Stomach (tissue), 9 donors: ENCODE results near the gene MSRB2. TPM values are rescaled to one million over a fixed set of nuclear protein-coding genes. Genes with fewer than 3 reads are reported as not detected.

ENCODE experiments used
- DNase-seq, 2 donors: peaks; one replicate each; pipeline versions ENCODE4 v3.0.0 to v3.0.0-alpha.2; 2013 to 2019
- H3K27ac ChIP-seq, 5 donors: fragments of 200-600 bp in 4 of 5; sonication (generic) in 4 of 5; one replicate each; pipeline ENCODE4 v1.5.1; 2013 to 2019; ENCODE audit warnings: mild to moderate bottlenecking in 1 of 5, moderate library complexity in 1 of 5
- H3K27me3 ChIP-seq, 3 donors: fragments of 200-600 bp; sonication (generic); one replicate each; pipeline ENCODE4 v1.5.1; 2017 to 2019; ENCODE audit warnings: mixed run types in 1 of 3
- H3K36me3 ChIP-seq, 4 donors: fragments of 200-600 bp; sonication (generic); 1 replicate in 3 of 4; 2 replicates in 1 of 4; pipeline ENCODE4 v1.5.1; 2016 to 2019
- H3K4me1 ChIP-seq, 4 donors: fragments of 200-600 bp; sonication (generic); one replicate each; pipeline ENCODE4 v1.5.1; 2016 to 2019
- H3K4me3 ChIP-seq, 4 donors: fragments of 200-600 bp; sonication (generic) in 3 of 4; one replicate each; pipeline ENCODE4 v1.5.1; 2016 to 2019; ENCODE audit warnings: mild to moderate bottlenecking in 1 of 4
- H3K9me3 ChIP-seq, 4 donors: fragments of 200-600 bp; sonication (generic); one replicate each; pipeline ENCODE4 v1.5.1; 2016 to 2019
- EP300 ChIP-seq: sonication (generic); formaldehyde crosslinking; IDR thresholded peaks from one replicate; pipeline ENCODE4 v1.6.1; 2017; ENCODE audit warnings: antibody characterized with exemption
- POLR2A ChIP-seq, 4 donors: fragments of 450-650 bp; IDR thresholded peaks; one replicate each; pipeline ENCODE4 v1.6.1; 2016; ENCODE audit warnings: antibody characterized with exemption in 4 of 4, control low read depth in 2 of 4, mild to moderate bottlenecking in 1 of 4, moderate library complexity in 1 of 4
- POLR2AphosphoS5 ChIP-seq, 3 donors: sonication (generic); formaldehyde crosslinking; IDR thresholded peaks; one replicate each; pipeline ENCODE4 v1.6.1; 2016; ENCODE audit warnings: antibody characterized with exemption in 3 of 3
- WGBS, 5 donors: extraction: QIAGEN DNeasy Blood & Tissue Kit in 3 of 5; methylation state at CpG; one replicate each; pipeline versions ENCODE4 v1.1.5 to v1.1.7; 2013 to 2018; 5-methylcytosine and 5-hydroxymethylcytosine counted together
- intact Hi-C: fragments of 100-400 bp; cut with DNase I; formaldehyde crosslinking; loops from one replicate; pipeline ENCODE4 v1.15.1; 2023; ENCODE audit warnings: low total_unique reads
- polyA plus RNA-seq, 3 donors: library from polyadenylated mRNA; stranded (reverse); fragments of 200-250 nt; gene quantifications; one replicate each; pipeline ENCODE4 v1.2.3, GENCODE V29; 2013
- total RNA-seq, 5 donors: library from RNA; depleted of rRNA; stranded (reverse); fragments of >200 nt; gene quantifications; one replicate each; pipeline versions ENCODE4 v1.1.0 to v1.2.3, GENCODE V29; 2014 to 2016
- TF ChIP-seq, protein P1 (sequence below), 7 experiments: fragments of 450-650 bp in 4 of 7; fragments of 200-600 bp in 3 of 7; sonication (generic) in 3 of 7; IDR thresholded peaks; one replicate each; pipeline ENCODE4 v1.5.1; 2016 to 2019; ENCODE audit warnings: antibody characterized with exemption in 7 of 7, control low read depth in 2 of 7, mild to moderate bottlenecking in 1 of 7
- donor health status: healthy with polysubstance abuse.
- donor health status: Bipolar disorder and iron deficiency.
- donor health status: healthy.

Gene MSRB2
- total and polyA plus RNA-seq, 8 donors, result 2.3 to 35.6 (median 13.5) TPM

DNA sequence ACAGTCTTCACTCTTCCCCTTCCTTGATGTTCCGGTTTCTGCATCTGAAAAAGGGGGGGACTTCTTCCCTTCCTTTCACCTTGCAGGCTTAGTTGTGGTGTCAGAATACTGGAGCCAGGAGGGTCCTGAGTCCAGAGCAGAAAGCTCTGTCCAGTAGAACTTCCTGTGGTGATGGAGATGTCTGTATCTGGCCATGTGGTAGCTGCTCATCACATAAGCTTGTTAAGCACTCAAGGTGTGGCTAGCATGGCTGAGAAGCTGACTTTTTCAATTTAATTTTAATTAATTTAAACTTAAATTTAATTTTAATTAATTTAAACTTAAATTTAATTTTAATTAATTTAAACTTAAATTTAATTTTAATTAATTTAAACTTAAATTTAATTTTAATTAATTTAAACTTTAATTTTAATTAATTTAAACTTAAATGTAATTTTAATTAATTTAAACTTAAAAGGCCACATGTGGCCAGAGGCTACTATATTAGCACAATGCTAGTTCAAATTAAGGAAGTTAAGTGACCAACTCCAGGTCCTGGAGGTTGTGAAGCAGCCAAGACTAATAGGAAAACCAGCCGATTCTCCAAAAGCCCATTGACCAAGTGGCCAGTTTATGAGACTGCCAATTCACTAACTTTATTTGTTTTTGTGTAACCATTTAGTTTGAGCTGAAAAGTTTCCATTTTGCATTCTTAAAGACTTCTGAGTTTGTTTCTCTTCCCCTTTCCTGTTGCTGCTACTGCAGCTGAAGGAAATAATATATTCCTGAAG is 16.3 kb downstream of the MSRB2 start:
- Histone ChIP-seq H3K27ac (no peak overlapping the region), H3K9me3 (no peaks in the 10 kb centered on the region), H3K36me3 (peaks cover 21 to 94% (median 90%) of the 10 kb centered on the region in 4 donors), H3K27me3 (no peaks in the 10 kb centered on the region), H3K4me1 (no peaks in the 10 kb centered on the region), H3K4me3 (no peak overlapping the region)
- 74 to 91% (median 84%) methylated on average over 2 of the region's 2 CpGs for WGBS, 5 donors
- no peak for DNase-seq
- TF ChIP-seq POLR2A (IDR thresholded peaks at IDR 0.05) (no peak), EP300 (no peak), POLR2AphosphoS5 (IDR thresholded peaks at IDR 0.05) (no peak)
- TF ChIP-seq, protein P1, sequence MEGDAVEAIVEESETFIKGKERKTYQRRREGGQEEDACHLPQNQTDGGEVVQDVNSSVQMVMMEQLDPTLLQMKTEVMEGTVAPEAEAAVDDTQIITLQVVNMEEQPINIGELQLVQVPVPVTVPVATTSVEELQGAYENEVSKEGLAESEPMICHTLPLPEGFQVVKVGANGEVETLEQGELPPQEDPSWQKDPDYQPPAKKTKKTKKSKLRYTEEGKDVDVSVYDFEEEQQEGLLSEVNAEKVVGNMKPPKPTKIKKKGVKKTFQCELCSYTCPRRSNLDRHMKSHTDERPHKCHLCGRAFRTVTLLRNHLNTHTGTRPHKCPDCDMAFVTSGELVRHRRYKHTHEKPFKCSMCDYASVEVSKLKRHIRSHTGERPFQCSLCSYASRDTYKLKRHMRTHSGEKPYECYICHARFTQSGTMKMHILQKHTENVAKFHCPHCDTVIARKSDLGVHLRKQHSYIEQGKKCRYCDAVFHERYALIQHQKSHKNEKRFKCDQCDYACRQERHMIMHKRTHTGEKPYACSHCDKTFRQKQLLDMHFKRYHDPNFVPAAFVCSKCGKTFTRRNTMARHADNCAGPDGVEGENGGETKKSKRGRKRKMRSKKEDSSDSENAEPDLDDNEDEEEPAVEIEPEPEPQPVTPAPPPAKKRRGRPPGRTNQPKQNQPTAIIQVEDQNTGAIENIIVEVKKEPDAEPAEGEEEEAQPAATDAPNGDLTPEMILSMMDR (IDR thresholded peaks at IDR 0.05), result no peak
- intact Hi-C loops, result no loop called here

DNA sequence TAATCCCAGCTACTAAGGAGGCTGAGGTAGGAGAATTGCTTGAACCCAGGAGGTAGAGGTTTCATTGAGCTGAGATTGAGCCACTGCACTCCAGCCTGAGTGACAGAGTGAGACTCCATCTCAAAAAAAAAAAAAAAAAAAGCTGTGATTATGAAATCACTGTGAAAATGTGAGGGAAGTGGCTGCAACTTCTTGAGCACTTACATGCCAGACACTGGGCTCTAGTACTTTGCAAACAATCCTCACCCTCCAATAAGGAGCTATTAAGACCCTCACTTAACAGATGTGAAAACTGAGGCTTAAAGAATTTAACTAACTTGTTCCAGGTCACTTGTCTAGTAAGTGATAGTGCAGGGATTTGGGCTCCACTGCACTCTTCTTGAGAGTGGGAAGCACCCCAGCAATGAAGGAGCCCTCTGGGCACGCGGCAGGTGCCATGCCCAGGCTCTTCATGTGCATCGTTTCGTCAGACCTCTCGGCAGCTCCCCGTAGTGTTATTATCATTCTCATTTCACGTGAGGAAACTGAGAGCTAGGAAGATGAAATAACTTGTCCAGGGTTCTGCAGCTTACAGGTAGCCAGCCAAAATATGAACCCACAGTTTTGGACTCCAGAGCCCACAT is 19.0 kb downstream of the MSRB2 start:
- Histone ChIP-seq H3K4me1 (no peaks in the 10 kb centered on the region), H3K27me3 (no peaks in the 10 kb centered on the region), H3K36me3 (peaks cover 13 to 94% (median 89%) of the 10 kb centered on the region in 4 donors), H3K27ac (no peak overlapping the region), H3K4me3 (no peak overlapping the region), H3K9me3 (no peaks in the 10 kb centered on the region)
- intact Hi-C loops, result no loop called here
- 86 to 99% (median 96%) methylated on average over 7 of the region's 7 CpGs for WGBS, 5 donors
- TF ChIP-seq EP300 (no peak), POLR2AphosphoS5 (IDR thresholded peaks at IDR 0.05) (no peak), POLR2A (IDR thresholded peaks at IDR 0.05) (no peak)
- TF ChIP-seq, protein P1 (IDR thresholded peaks at IDR 0.05), result no peak
- no peak for DNase-seq

DNA sequence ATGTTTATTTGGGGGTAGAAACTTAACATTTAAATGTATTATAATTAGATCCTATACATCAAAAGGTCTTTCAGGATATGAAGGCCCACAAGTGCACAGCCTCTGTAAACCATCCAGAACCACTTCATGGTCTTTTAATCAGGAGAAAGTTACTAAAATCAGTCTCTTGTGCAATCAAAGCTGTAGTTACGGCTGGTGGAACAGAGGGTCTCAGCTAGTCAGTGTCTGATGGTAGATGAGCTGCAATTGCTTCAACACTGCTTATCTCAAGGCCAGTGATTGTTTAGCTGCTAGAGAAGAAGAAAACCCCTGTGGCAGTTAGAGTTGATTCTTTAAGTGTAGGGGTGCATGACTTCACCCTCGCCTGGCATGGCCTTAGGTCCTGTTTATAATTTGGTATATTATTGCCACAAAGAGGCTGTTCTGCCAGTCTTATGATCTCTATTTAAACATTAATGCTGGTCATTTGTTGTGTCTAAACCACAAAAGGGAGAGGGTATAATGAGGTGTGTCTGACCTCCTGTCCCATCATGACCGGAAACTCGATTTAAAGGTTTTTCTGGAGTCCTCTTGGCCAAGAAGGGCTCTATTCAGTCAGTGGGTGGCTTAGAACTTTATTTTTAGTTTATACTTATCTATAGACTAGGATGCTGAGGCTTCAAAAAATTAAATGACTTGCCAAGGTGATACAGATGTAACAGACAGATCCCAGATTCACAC is 21.3 kb downstream of the MSRB2 start:
- Histone ChIP-seq H3K36me3 (peaks cover 21 to 96% (median 90%) of the 10 kb centered on the region in 4 donors), H3K27me3 (no peaks in the 10 kb centered on the region), H3K4me1 (no peaks in the 10 kb centered on the region), H3K4me3 (no peak overlapping the region), H3K27ac (no peak overlapping the region), H3K9me3 (no peaks in the 10 kb centered on the region)
- DNase-seq, result no peak
- intact Hi-C loops, result no loop called here
- WGBS, 5 donors, result 83 to 97% (median 89%) methylated on average over 4 of the region's 4 CpGs
- TF ChIP-seq, protein P1 (IDR thresholded peaks at IDR 0.05), result no peak
- TF ChIP-seq POLR2A (IDR thresholded peaks at IDR 0.05) (no peak), EP300 (no peak), POLR2AphosphoS5 (IDR thresholded peaks at IDR 0.05) (no peak)
